ENCODE data around the gene POP7. TPM values are rescaled to one million over a fixed set of nuclear protein-coding genes. Genes with fewer than 3 reads are reported as not detected.

Gene POP7
- total and polyA plus RNA-seq, 2 experiments from 2014 or later = 39.2 to 48.7 TPM

DNA sequence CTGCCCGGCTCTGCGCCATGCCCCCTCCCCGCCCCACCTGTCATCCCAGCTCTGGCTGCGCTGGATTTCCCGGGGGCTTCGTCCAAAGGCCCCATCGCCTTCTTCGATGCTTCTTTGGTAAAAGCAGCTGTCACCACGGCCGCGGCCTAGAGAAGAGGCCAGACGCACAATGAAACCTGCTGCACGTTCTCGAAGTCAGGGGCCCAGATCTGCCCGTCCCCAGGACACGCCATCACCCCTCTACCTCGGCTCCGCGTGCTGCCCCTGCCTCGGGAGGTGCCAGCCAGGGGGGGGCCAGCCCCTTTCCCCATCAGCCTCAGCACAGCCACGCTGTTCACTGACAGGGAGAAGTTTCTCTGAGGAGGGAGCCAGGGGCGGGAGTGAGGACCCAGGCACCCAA is 18.7 kb upstream of the POP7 start:
- H3K4me1 ChIP-seq (ENCODE audit: insufficient read depth) = peaks cover 8% of the 10 kb centered on the region
- H3K27ac ChIP-seq = no peak overlapping the region
- no peaks in the 10 kb centered on the region for H3K36me3 ChIP-seq (replicated peaks; ENCODE audit: insufficient read depth, low read depth)
- no peak overlapping the region for H3K4me2 ChIP-seq
- no peaks in the 10 kb centered on the region for H3K9me3 ChIP-seq (ENCODE audit: low read depth)
- no peaks in the 10 kb centered on the region for H3K27me3 ChIP-seq
- DNase-seq (ENCODE audit: low spot score) = no peak
- over 99% methylated on average over 21 of the region's 22 CpGs for WGBS (ENCODE audit: low lambda C conversion rate, missing lambda C conversion rate)
- TF ChIP-seq EZH2phosphoT487 (IDR thresholded peaks at IDR 0.05; ENCODE audit: low read depth, severe bottlenecking, unreplicated experiment) (no peak), EZH2 (IDR thresholded peaks at IDR 0.05; ENCODE audit: borderline replicate concordance) (no peak)
- TF ChIP-seq, protein P1, sequence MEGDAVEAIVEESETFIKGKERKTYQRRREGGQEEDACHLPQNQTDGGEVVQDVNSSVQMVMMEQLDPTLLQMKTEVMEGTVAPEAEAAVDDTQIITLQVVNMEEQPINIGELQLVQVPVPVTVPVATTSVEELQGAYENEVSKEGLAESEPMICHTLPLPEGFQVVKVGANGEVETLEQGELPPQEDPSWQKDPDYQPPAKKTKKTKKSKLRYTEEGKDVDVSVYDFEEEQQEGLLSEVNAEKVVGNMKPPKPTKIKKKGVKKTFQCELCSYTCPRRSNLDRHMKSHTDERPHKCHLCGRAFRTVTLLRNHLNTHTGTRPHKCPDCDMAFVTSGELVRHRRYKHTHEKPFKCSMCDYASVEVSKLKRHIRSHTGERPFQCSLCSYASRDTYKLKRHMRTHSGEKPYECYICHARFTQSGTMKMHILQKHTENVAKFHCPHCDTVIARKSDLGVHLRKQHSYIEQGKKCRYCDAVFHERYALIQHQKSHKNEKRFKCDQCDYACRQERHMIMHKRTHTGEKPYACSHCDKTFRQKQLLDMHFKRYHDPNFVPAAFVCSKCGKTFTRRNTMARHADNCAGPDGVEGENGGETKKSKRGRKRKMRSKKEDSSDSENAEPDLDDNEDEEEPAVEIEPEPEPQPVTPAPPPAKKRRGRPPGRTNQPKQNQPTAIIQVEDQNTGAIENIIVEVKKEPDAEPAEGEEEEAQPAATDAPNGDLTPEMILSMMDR (IDR thresholded peaks at IDR 0.05; ENCODE audit: poor library complexity) = no peak
- H2AFZ ChIP-seq = no peak overlapping the region
- H3K4me3 ChIP-seq = no peak overlapping the region
- H4K20me1 ChIP-seq (ENCODE audit: insufficient read depth, poor library complexity, severe bottlenecking) = peaks cover 51% of the 10 kb centered on the region
- no peaks in the 10 kb centered on the region for H3K9me2 ChIP-seq (replicated peaks; ENCODE audit: insufficient read depth)
- peaks cover 51% of the 10 kb centered on the region for H3K79me2 ChIP-seq

DNA sequence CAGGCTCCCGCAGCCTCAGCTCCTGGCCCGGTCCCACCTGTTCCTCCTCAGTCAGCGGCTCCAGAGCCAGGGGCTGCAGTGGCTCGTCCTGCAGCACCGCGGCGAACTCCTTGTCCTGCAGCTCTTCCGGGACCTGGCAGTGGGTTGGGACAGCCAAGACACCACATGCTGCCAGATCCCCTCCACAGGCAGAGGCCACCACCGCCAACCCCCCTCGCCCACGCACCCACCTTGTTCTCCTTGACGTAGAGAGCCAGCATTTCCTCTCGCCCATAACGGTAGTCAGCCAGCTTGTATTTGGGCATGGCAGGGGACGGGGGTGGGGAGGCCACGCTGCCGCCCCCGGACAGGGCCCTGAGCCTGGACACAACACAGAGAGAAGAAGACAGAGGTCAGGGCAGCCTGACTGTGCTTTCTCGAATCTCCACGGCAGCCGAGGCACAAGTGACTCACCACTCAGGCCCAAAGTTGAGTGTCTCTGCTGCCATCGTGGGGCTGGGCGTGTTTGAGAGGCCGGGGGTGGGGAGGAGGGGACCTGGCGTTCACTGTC is 18.1 kb upstream of the POP7 start:
- Histone ChIP-seq H3K79me2 (peaks cover 57% of the 10 kb centered on the region), H3K4me1 (ENCODE audit: insufficient read depth) (peaks cover 13% of the 10 kb centered on the region), H4K20me1 (ENCODE audit: insufficient read depth, poor library complexity, severe bottlenecking) (peaks cover 56% of the 10 kb centered on the region), H3K27ac (no peak overlapping the region), H3K27me3 (no peaks in the 10 kb centered on the region), H3K9me2 (replicated peaks; ENCODE audit: insufficient read depth) (no peaks in the 10 kb centered on the region), H3K9me3 (ENCODE audit: low read depth) (no peaks in the 10 kb centered on the region), H3K4me3 (no peak overlapping the region), H2AFZ (no peak overlapping the region), H3K36me3 (replicated peaks; ENCODE audit: insufficient read depth, low read depth) (no peaks in the 10 kb centered on the region), H3K4me2 (no peak overlapping the region)
- DNase-seq (ENCODE audit: low spot score) = no peak
- TF ChIP-seq, protein P1 (IDR thresholded peaks at IDR 0.05; ENCODE audit: poor library complexity) = no peak
- no peak for TF ChIP-seq EZH2phosphoT487 (IDR thresholded peaks at IDR 0.05; ENCODE audit: low read depth, severe bottlenecking, unreplicated experiment)
- TF ChIP-seq EZH2 (IDR thresholded peaks at IDR 0.05; ENCODE audit: borderline replicate concordance) = no peak
- WGBS (ENCODE audit: low lambda C conversion rate, missing lambda C conversion rate) = 84% methylated on average over 20 of the region's 25 CpGs

DNA sequence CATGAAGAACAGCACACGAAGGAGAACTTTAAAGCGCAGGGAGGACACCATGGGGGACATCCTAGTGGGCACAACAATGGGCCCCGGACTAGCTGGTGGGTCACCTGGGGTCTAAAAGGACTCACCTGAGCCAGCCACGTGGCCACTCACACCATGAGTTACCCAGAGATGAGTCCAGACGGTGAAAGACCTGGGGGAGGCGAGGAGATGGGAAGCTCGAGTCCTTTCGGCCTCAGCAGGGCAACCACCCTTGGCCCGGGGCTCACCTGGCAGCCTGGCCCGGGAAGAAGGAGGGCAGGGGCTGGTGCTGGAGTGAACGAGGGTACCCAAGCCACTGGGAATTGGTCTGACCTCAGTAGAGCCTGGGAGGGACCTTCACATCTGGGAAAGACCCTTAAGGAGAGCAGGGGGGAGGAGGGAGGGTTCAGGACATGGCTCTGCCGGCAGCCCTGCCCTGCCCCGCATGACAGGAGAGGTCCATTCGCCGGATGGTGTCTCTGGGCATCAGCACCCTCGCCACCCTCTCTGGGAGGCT is 17.5 kb upstream of the POP7 start:
- no peaks in the 10 kb centered on the region for H3K27me3 ChIP-seq
- H3K79me2 ChIP-seq = peaks cover 62% of the 10 kb centered on the region
- no peak overlapping the region for H3K4me3 ChIP-seq
- no peak overlapping the region for H3K4me2 ChIP-seq
- 95% methylated on average over 15 of the region's 16 CpGs for WGBS (ENCODE audit: low lambda C conversion rate, missing lambda C conversion rate)
- TF ChIP-seq, protein P1 (IDR thresholded peaks at IDR 0.05; ENCODE audit: poor library complexity) = no peak
- no peak for TF ChIP-seq EZH2 (IDR thresholded peaks at IDR 0.05; ENCODE audit: borderline replicate concordance)
- no peak for TF ChIP-seq EZH2phosphoT487 (IDR thresholded peaks at IDR 0.05; ENCODE audit: low read depth, severe bottlenecking, unreplicated experiment)
- peaks cover 14% of the 10 kb centered on the region for H3K4me1 ChIP-seq (ENCODE audit: insufficient read depth)
- H3K36me3 ChIP-seq (replicated peaks; ENCODE audit: insufficient read depth, low read depth) = no peaks in the 10 kb centered on the region
- peaks cover 62% of the 10 kb centered on the region for H4K20me1 ChIP-seq (ENCODE audit: insufficient read depth, poor library complexity, severe bottlenecking)
- no peaks in the 10 kb centered on the region for H3K9me2 ChIP-seq (replicated peaks; ENCODE audit: insufficient read depth)
- H3K9me3 ChIP-seq (ENCODE audit: low read depth) = no peaks in the 10 kb centered on the region
- no peak overlapping the region for H3K27ac ChIP-seq
- DNase-seq (ENCODE audit: low spot score) = no peak
- no peak overlapping the region for H2AFZ ChIP-seq

Data from hepatocyte (in vitro differentiated cells).